ENCODE measurements around the gene RNF169. TPM values are rescaled to one million over a fixed set of nuclear protein-coding genes. Genes with fewer than 3 reads are reported as not detected.
A peak's percentile ranks its signal among the peaks of the same experiment; 100 is the strongest.

RNF169 gene
- total RNA-seq, 1 donor from 2014 or later: 16.3 TPM

GRCh38 chr11:74871037-74871436, 122.4 kb downstream of the RNF169 start:
- no peak overlapping the region for H3K4me3 ChIP-seq (ENCODE audit: low read depth, low read length)
- DNase-seq (ENCODE audit: low read depth): no peak
- TF ChIP-seq, protein P1, sequence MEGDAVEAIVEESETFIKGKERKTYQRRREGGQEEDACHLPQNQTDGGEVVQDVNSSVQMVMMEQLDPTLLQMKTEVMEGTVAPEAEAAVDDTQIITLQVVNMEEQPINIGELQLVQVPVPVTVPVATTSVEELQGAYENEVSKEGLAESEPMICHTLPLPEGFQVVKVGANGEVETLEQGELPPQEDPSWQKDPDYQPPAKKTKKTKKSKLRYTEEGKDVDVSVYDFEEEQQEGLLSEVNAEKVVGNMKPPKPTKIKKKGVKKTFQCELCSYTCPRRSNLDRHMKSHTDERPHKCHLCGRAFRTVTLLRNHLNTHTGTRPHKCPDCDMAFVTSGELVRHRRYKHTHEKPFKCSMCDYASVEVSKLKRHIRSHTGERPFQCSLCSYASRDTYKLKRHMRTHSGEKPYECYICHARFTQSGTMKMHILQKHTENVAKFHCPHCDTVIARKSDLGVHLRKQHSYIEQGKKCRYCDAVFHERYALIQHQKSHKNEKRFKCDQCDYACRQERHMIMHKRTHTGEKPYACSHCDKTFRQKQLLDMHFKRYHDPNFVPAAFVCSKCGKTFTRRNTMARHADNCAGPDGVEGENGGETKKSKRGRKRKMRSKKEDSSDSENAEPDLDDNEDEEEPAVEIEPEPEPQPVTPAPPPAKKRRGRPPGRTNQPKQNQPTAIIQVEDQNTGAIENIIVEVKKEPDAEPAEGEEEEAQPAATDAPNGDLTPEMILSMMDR (IDR thresholded peaks at IDR 0.05; ENCODE audit: insufficient read depth, low read length, poor library complexity, severe bottlenecking): no peak
- no peaks in the 10 kb centered on the region for H3K36me3 ChIP-seq (ENCODE audit: control insufficient read depth, insufficient read depth, low read length)
- no peaks in the 10 kb centered on the region for H3K27me3 ChIP-seq (ENCODE audit: control insufficient read depth, insufficient read depth, low read length)

DNA sequence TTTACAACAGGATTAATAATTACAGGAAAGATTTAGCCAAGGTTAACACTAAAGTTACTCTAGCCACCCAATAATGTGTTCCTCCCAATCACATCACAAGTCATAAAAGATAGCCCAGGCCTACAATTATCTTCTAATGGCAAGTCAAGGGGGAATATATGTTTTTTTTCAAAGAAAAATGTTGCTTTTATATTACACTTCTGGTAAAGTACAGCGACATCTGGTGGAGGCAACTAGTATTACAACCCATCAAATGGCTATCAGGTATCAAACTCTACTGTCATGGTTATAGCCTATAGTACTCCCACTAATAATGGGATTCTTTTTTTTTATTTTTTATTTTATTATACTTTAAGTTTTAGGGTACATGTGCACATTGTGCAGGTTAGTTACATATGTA, 128.5 kb downstream of the RNF169 start:
- H3K36me3 ChIP-seq (ENCODE audit: control insufficient read depth, insufficient read depth, low read length): no peaks in the 10 kb centered on the region
- H3K4me3 ChIP-seq (ENCODE audit: low read depth, low read length): no peak overlapping the region
- TF ChIP-seq, protein P1 (IDR thresholded peaks at IDR 0.05; ENCODE audit: insufficient read depth, low read length, poor library complexity, severe bottlenecking): peak; percentile 45

More for the DNA sequence above, 128.5 kb downstream of the RNF169 start:
- DNase-seq (ENCODE audit: low read depth): no peak
- H3K27me3 ChIP-seq (ENCODE audit: control insufficient read depth, insufficient read depth, low read length): no peaks in the 10 kb centered on the region

Other genes starting within 250 kb of the RNF169 start
- gene POLD3, start 156.3 kb upstream of the RNF169 start, total RNA-seq: 10.1 and 11.9 TPM in 2 replicates
- not detected in 2 replicates for gene CHRDL2, start 17.4 kb upstream of the RNF169 start, total RNA-seq
- 3.2 and 8.6 TPM in 2 replicates for gene XRRA1, start 200.2 kb downstream of the RNF169 start, total RNA-seq
- 38.1 and 61.8 TPM in 2 replicates for gene SPCS2, start 200.4 kb downstream of the RNF169 start, total RNA-seq
- 7.9 and 8.4 TPM in 2 replicates for gene NEU3, start 240.1 kb downstream of the RNF169 start, total RNA-seq